GM23338 (cell line): ENCODE measurements around the gene IRAK1. TPM values are rescaled to one million over a fixed set of nuclear protein-coding genes. Genes with fewer than 3 reads are reported as not detected.

Experiments used
- ATAC-seq: fragments of 200-7000 bp; cut with Tn5 transposase; 3 replicates; pipeline ENCODE4 v1.9.1; 2020
- DNase-seq: peaks from one replicate; pipeline ENCODE4 v3.0.0-alpha.2; 2015; ENCODE audit warnings: low spot score
- H2AFZ ChIP-seq: fragments of 200-600 bp; sonication (generic); 2 replicates; pipeline ENCODE4 v1.8.0; 2016; ENCODE audit warnings: antibody characterized with exemption, mild to moderate bottlenecking, moderate library complexity
- H3F3A ChIP-seq: fragments of 200-600 bp; sonication (generic); replicated peaks from 2 replicates; pipeline ENCODE4 v1.8.0; 2017; ENCODE audit warnings: antibody characterized with exemption, mixed run types, low read depth
- H3K27ac ChIP-seq: fragments of 200-600 bp; sonication (generic); 2 replicates; pipeline ENCODE4 v1.6.1; 2016; ENCODE audit warnings: low read depth
- H3K27me3 ChIP-seq: fragments of 200-600 bp; sonication (generic); 2 replicates; pipeline ENCODE4 v1.8.0; 2016; ENCODE audit warnings: mild to moderate bottlenecking, mixed run types, moderate library complexity; ENCODE audit not compliant: insufficient read depth
- H3K36me3 ChIP-seq: fragments of 200-600 bp; sonication (generic); 2 replicates; pipeline ENCODE4 v1.8.0; 2016; ENCODE audit warnings: mild to moderate bottlenecking; ENCODE audit not compliant: insufficient read depth
- H3K4me1 ChIP-seq: fragments of 200-600 bp; sonication (generic); 2 replicates; pipeline ENCODE4 v1.8.0; 2016; ENCODE audit warnings: mild to moderate bottlenecking, moderate library complexity; ENCODE audit not compliant: insufficient read depth
- H3K4me2 ChIP-seq: fragments of 200-600 bp; sonication (generic); 2 replicates; pipeline ENCODE4 v1.7.1; 2017; ENCODE audit warnings: mixed run types
- H3K4me3 ChIP-seq: fragments of 200-600 bp; sonication (generic); 2 replicates; pipeline ENCODE4 v1.6.1; 2016; ENCODE audit warnings: mixed run types
- H3K79me2 ChIP-seq: fragments of 200-600 bp; sonication (generic); replicated peaks from 2 replicates; pipeline ENCODE4 v1.8.0; 2017; ENCODE audit warnings: mild to moderate bottlenecking; ENCODE audit not compliant: insufficient read depth
- H3K9me2 ChIP-seq: fragments of 200-600 bp; sonication (generic); 2 replicates; pipeline ENCODE4 v1.8.0; 2017; ENCODE audit not compliant: insufficient read depth
- H4K20me1 ChIP-seq: fragments of 200-600 bp; sonication (generic); replicated peaks from 2 replicates; pipeline ENCODE4 v1.8.0; 2017; ENCODE audit warnings: mild to moderate bottlenecking; ENCODE audit not compliant: insufficient read depth
- H3K27ac Mint-ChIP-seq: 2 replicates; pipeline ENCODE4 v1.8.0; 2020; ENCODE audit warnings: inconsistent platforms, mild to moderate bottlenecking, moderate library complexity, mixed read lengths
- H3K27me3 Mint-ChIP-seq: 3 replicates; pipeline ENCODE4 v1.8.0; 2022; ENCODE audit warnings: low read depth, mild to moderate bottlenecking, moderate library complexity, mixed read lengths, inconsistent platforms; ENCODE audit not compliant: insufficient read depth, poor library complexity
- H3K36me3 Mint-ChIP-seq: 3 replicates; pipeline ENCODE4 v1.8.0; 2021; ENCODE audit warnings: low read depth, mild to moderate bottlenecking, inconsistent platforms, moderate library complexity, mixed read lengths
- H3K4me1 Mint-ChIP-seq: 3 replicates; pipeline ENCODE4 v1.8.0; 2020; ENCODE audit warnings: mild to moderate bottlenecking, inconsistent platforms, mixed read lengths
- H3K4me3 Mint-ChIP-seq: 3 replicates; pipeline ENCODE4 v1.8.0; 2021; ENCODE audit warnings: moderate library complexity, mild to moderate bottlenecking, inconsistent platforms, mixed read lengths
- H3K9me3 Mint-ChIP-seq: 3 replicates; pipeline ENCODE4 v1.8.0; 2020; ENCODE audit warnings: moderate library complexity, mild to moderate bottlenecking, inconsistent platforms, mixed read lengths
- CREB1 ChIP-seq: fragments of 250-450 bp; sonication (Bioruptor Pico); IDR thresholded peaks from 2 replicates; pipeline ENCODE4 v1.5.0; 2020; ENCODE audit warnings: low read depth, mild to moderate bottlenecking, moderate library complexity
- CTCF ChIP-seq, 2 experiments: fragments of 200-600 bp in 1 of 2; sonication (generic) in 1 of 2; conservative IDR thresholded peaks; 2 replicates each; pipeline versions ENCODE4 v1.5.1 to v1.6.1; 2016 to 2017; ENCODE audit warnings: antibody characterized with exemption in 2 of 2, low read depth in 2 of 2, mild to moderate bottlenecking in 2 of 2, moderate library complexity in 1 of 2
- ETS1 ChIP-seq: IDR thresholded peaks from 2 replicates; pipeline ENCODE4 v1.6.1; 2016; ENCODE audit warnings: antibody characterized with exemption
- EZH2 ChIP-seq: fragments of 200-600 bp; sonication (generic); IDR thresholded peaks from one replicate; pipeline ENCODE4 v1.8.0; 2017; ENCODE audit warnings: antibody characterized with exemption, mild to moderate bottlenecking, low read depth; ENCODE audit not compliant: unreplicated experiment
- EZH2phosphoT487 ChIP-seq: fragments of 200-600 bp; sonication (generic); IDR thresholded peaks from one replicate; pipeline ENCODE4 v1.8.1; 2018; ENCODE audit warnings: antibody characterized with exemption; ENCODE audit not compliant: unreplicated experiment
- JUNB ChIP-seq: IDR thresholded peaks from one replicate; pipeline ENCODE4 v1.6.1; 2016; ENCODE audit warnings: antibody characterized with exemption; ENCODE audit not compliant: unreplicated experiment
- NANOG ChIP-seq: IDR thresholded peaks from 2 replicates; pipeline ENCODE4 v1.6.1; 2016; ENCODE audit warnings: antibody characterized with exemption, borderline replicate concordance
- POLR2AphosphoS5 ChIP-seq: IDR thresholded peaks from 2 replicates; pipeline ENCODE4 v1.6.1; 2016; ENCODE audit warnings: antibody characterized with exemption, low read depth
- REST ChIP-seq: IDR thresholded peaks from one replicate; pipeline ENCODE4 v1.6.1; 2018; ENCODE audit warnings: antibody characterized with exemption; ENCODE audit not compliant: unreplicated experiment
- STAT1 ChIP-seq: IDR thresholded peaks from one replicate; pipeline ENCODE4 v1.6.1; 2016; ENCODE audit warnings: antibody characterized with exemption; ENCODE audit not compliant: unreplicated experiment
- ZNF114 ChIP-seq: fragments of 250-450 bp; sonication (Bioruptor Pico); IDR thresholded peaks from 2 replicates; pipeline ENCODE4 v1.5.0; 2020; ENCODE audit warnings: mild to moderate bottlenecking, moderate library complexity
- ZNF331 ChIP-seq: fragments of 250-450 bp; sonication (Bioruptor Pico); IDR thresholded peaks from 2 replicates; pipeline ENCODE4 v1.5.0; 2020; ENCODE audit warnings: low read depth, mild to moderate bottlenecking, moderate library complexity
- ZNF462 ChIP-seq: fragments of 250-450 bp; sonication (Bioruptor Pico); IDR thresholded peaks from 2 replicates; pipeline ENCODE4 v1.5.0; 2020; ENCODE audit warnings: mild to moderate bottlenecking, moderate library complexity
- polyA plus RNA-seq: library from polyadenylated mRNA; unstranded; fragments of >200 nt; fragmentation: Nextera tagmentation; extraction: Ambion mirVana; gene quantifications from 2 replicates; pipeline ENCODE4 v1.2.1, GENCODE V29; 2016
- total RNA-seq: library from RNA; depleted of rRNA; stranded (reverse); fragments of >200 nt; shearing (Covaris generic); gene quantifications from 2 replicates; pipeline ENCODE4 v1.2.3, GENCODE V29; 2014

IRAK1 gene
- total and polyA plus RNA-seq, 2 experiments from 2014 or later: 21.6 to 38.0 TPM

- Histone ChIP-seq H3K9me2 (no peaks in the 10 kb centered on the region), H3K4me2 (no peak overlapping the region), H4K20me1 (no peaks in the 10 kb centered on the region), H2AFZ (no peak overlapping the region), H3K4me1 (no peaks in the 10 kb centered on the region), H3K36me3 (no peaks in the 10 kb centered on the region), H3K27ac (no peak overlapping the region), H3K79me2 (no peaks in the 10 kb centered on the region), H3K27me3 (no peaks in the 10 kb centered on the region), H3K4me3 (no peak overlapping the region), H3F3A (no peaks in the 10 kb centered on the region)
- Mint-ChIP-seq H3K27ac (peak overlapping the region; percentile 65; the same call in 1 of the 2 replicates), H3K4me1 (peaks cover 9% of the 10 kb centered on the region; the same call in 2 of the 3 replicates), H3K4me3 (no peak overlapping the region), H3K27me3 (peaks cover 2% of the 10 kb centered on the region), H3K9me3 (no peaks in the 10 kb centered on the region), H3K36me3 (no peaks in the 10 kb centered on the region)
- no peak for TF ChIP-seq STAT1
- no peak for TF ChIP-seq EZH2
- no peak for TF ChIP-seq REST
- no peak for TF ChIP-seq CREB1
- TF ChIP-seq ZNF114 (CRISPR knock-in tag): no peak
- TF ChIP-seq POLR2AphosphoS5: no peak
- TF ChIP-seq ZNF331: no peak
- no peak for TF ChIP-seq ZNF462 (CRISPR knock-in tag)
- TF ChIP-seq JUNB: no peak
- no peak for TF ChIP-seq EZH2phosphoT487
- no peak for TF ChIP-seq ETS1
- TF ChIP-seq NANOG: no peak
- no peak for TF ChIP-seq CTCF (conservative IDR thresholded peaks at IDR 0.05; ENCODE audit: low read depth in 2 of 2)
- ATAC-seq (no peak), DNase-seq (no peak)
These were observed 35.1 kb downstream of the IRAK1 start for GRCh38 chrX:153984351-153985178.
